DOHH2 (cell line): ENCODE data around the gene ADGRF3.
"Not testable (repeated sequence)": the region's sequence is repeated elsewhere in the genome, so short reads cannot be mapped to it uniquely, and the experiment has no call there.

Experiments used
- H3F3A ChIP-seq: fragments of 200-600 bp; sonication (generic), shearing (Covaris generic); 2 replicates; pipeline ENCODE4 v1.6.0; 2016; ENCODE audit warnings: antibody characterized with exemption, mild to moderate bottlenecking; ENCODE audit not compliant: control insufficient read depth, insufficient read depth
- H3K27ac ChIP-seq: fragments of 200-600 bp; sonication (generic); 2 replicates; pipeline ENCODE4 v1.5.1; 2014; ENCODE audit warnings: low read depth, mild to moderate bottlenecking, low read length, moderate library complexity
- H3K27me3 ChIP-seq: fragments of 200-600 bp; sonication (generic); 2 replicates; pipeline ENCODE4 v1.6.1; 2014; ENCODE audit warnings: mild to moderate bottlenecking, low read length, mixed read lengths; ENCODE audit not compliant: control insufficient read depth
- H3K36me3 ChIP-seq: fragments of 200-600 bp; sonication (generic); 2 replicates; pipeline ENCODE4 v1.6.1; 2014; ENCODE audit warnings: mild to moderate bottlenecking, low read length, moderate library complexity, mixed read lengths; ENCODE audit not compliant: control insufficient read depth
- H3K4me1 ChIP-seq: fragments of 200-600 bp; sonication (generic); 2 replicates; pipeline ENCODE4 v1.6.1; 2014; ENCODE audit warnings: mild to moderate bottlenecking, low read length, mixed read lengths; ENCODE audit not compliant: control insufficient read depth
- H3K4me2 ChIP-seq: fragments of 200-600 bp; sonication (generic); 2 replicates; pipeline ENCODE4 v1.6.0; 2014; ENCODE audit warnings: mild to moderate bottlenecking, low read length, moderate library complexity
- H3K4me3 ChIP-seq: fragments of 200-600 bp; sonication (generic); 2 replicates; pipeline ENCODE4 v1.5.1; 2014; ENCODE audit warnings: mild to moderate bottlenecking, low read length, mixed read lengths
- H3K79me2 ChIP-seq: fragments of 200-600 bp; sonication (generic); 2 replicates; pipeline ENCODE4 v1.6.1; 2014; ENCODE audit warnings: mild to moderate bottlenecking, low read length, mixed read lengths; ENCODE audit not compliant: control insufficient read depth
- H3K9me2 ChIP-seq: fragments of 200-600 bp; sonication (generic); replicated peaks from 2 replicates; pipeline ENCODE4 v1.6.1; 2014; ENCODE audit warnings: mild to moderate bottlenecking, low read length, mixed read lengths; ENCODE audit not compliant: control insufficient read depth
- H3K9me3 ChIP-seq: fragments of 200-600 bp; sonication (generic); 2 replicates; pipeline ENCODE4 v1.6.1; 2014; ENCODE audit warnings: antibody characterized with exemption, low read length, mixed read lengths; ENCODE audit not compliant: control insufficient read depth, insufficient read depth
- H4K20me1 ChIP-seq: fragments of 200-600 bp; sonication (generic); 2 replicates; pipeline ENCODE4 v1.6.0; 2014; ENCODE audit warnings: low read depth, mild to moderate bottlenecking, antibody characterized with exemption, low read length, moderate library complexity; ENCODE audit not compliant: control insufficient read depth, insufficient read depth
- EZH2phosphoT487 ChIP-seq: fragments of 200-600 bp; sonication (generic); IDR thresholded peaks from 2 replicates; pipeline ENCODE4 v1.6.1; 2017; ENCODE audit warnings: borderline replicate concordance, mild to moderate bottlenecking, antibody characterized with exemption, low read length, moderate library complexity, mixed read lengths
- TF ChIP-seq, protein P1 (sequence below): fragments of 200-600 bp; sonication (generic); IDR thresholded peaks from one replicate; pipeline ENCODE4 v1.5.1; 2014; ENCODE audit warnings: antibody characterized with exemption, mild to moderate bottlenecking, low read depth, low read length; ENCODE audit not compliant: poor library complexity, severe bottlenecking

Gene ADGRF3

DNA sequence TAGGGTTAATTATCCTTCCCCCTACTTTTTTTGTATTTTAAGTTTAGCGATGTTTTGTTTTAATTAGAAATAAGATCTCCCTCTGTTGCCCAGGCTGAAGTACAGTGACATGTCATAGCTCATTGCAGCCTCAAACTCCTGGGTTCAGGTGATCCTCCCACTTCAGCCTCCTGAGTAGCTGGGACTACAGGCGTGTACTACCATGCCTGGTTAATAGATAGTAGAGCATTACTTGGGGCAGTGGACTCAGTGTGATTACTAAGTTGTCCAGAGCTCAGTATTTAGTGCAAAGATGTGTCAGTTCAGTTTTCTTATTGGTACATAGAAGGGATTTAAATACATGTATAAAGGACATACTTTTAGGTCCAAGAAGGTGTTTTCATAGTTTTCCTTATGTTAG, 9.5 kb upstream of the ADGRF3 start:
- no peaks in the 10 kb centered on the region for H3K9me2 ChIP-seq
- no peak overlapping the region for H3K4me2 ChIP-seq
- peaks cover 46% of the 10 kb centered on the region for H4K20me1 ChIP-seq
- H3F3A ChIP-seq: no peaks in the 10 kb centered on the region; the same call in 1 of the 2 replicates
- H3K36me3 ChIP-seq: peaks cover 58% of the 10 kb centered on the region
- H3K4me3 ChIP-seq: no peak overlapping the region
- no peaks in the 10 kb centered on the region for H3K27me3 ChIP-seq
- H3K9me3 ChIP-seq: no peaks in the 10 kb centered on the region
- TF ChIP-seq, protein P1, sequence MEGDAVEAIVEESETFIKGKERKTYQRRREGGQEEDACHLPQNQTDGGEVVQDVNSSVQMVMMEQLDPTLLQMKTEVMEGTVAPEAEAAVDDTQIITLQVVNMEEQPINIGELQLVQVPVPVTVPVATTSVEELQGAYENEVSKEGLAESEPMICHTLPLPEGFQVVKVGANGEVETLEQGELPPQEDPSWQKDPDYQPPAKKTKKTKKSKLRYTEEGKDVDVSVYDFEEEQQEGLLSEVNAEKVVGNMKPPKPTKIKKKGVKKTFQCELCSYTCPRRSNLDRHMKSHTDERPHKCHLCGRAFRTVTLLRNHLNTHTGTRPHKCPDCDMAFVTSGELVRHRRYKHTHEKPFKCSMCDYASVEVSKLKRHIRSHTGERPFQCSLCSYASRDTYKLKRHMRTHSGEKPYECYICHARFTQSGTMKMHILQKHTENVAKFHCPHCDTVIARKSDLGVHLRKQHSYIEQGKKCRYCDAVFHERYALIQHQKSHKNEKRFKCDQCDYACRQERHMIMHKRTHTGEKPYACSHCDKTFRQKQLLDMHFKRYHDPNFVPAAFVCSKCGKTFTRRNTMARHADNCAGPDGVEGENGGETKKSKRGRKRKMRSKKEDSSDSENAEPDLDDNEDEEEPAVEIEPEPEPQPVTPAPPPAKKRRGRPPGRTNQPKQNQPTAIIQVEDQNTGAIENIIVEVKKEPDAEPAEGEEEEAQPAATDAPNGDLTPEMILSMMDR: no peak
- TF ChIP-seq EZH2phosphoT487: no peak
- peaks cover 100% of the 10 kb centered on the region for H3K79me2 ChIP-seq
- H3K4me1 ChIP-seq: no peaks in the 10 kb centered on the region
- H3K27ac ChIP-seq: no peak overlapping the region

DNA sequence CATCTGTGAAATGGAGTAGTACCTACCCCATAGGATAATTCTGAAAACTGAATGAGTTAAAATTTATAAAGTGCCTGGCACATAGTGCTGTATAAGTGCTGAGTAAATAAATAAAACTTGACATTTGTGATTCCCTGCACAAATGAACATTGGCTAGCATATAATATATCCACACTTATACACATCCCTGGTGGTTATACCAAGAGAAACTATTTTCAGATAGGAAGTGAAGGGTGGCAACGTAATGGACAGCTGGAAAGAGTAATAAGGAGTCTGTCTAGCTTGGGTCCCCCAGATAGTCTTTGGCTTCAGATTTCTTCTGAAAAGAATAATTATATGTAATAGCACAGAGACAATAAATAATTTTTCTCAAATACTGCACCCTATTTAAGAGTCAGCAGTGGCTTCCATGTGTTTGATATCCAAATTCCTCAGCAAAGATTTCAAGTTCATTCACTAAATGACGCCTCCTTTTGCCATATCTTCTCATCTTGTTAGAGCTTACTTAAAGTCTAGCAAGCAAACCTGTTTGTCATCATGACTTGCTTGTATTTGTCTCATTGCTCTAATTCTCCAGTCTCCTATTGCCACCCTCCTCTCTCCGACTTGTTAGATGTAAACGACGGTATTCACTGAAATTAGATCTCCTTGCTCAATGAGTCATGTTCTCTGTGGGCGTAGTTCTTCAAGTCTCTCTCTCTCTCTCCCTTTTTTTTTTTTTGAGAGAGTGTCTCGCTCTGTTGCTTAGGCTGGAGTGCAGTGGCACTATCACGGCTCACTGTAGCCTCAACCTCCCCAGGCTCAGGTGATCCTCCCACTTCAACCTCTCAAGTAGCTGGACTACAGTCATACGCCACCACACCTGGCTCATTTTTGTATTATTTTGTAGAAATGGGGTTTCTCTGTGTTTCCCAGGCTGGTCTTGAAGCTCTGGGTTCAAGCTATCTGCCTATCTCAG, 8.7 kb upstream of the ADGRF3 start:
- Histone ChIP-seq H3K79me2 (peaks cover 100% of the 10 kb centered on the region), H3K4me1 (peaks cover 2% of the 10 kb centered on the region), H3K36me3 (peaks cover 57% of the 10 kb centered on the region), H3K27me3 (no peaks in the 10 kb centered on the region), H3F3A (no peaks in the 10 kb centered on the region; the same call in 1 of the 2 replicates), H3K9me2 (no peaks in the 10 kb centered on the region), H3K9me3 (no peaks in the 10 kb centered on the region), H3K4me3 (no peak overlapping the region), H4K20me1 (peaks cover 46% of the 10 kb centered on the region), H3K27ac (no peak overlapping the region), H3K4me2 (no peak overlapping the region)
- no peak for TF ChIP-seq EZH2phosphoT487
- TF ChIP-seq, protein P1: no peak

DNA sequence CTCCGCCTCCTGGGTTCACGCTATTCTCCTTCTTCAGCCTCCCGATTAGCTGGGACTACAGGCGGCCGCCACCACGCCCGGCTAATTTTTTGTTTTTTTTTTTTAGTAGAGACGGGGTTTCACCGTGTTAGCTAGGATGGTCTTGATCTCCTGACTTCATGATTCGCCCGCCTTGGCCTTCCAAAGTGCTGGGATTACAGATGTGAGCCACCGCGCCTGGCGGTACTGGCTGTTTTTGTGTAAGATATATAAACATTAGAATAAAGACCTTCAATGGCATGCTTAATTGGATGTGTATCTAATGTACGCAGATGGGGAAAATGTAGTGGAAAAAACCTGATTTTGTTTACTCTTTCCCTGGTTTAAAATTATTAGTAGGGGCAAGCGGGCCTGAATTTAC, 7.9 kb upstream of the ADGRF3 start:
- H4K20me1 ChIP-seq: peaks cover 40% of the 10 kb centered on the region

DNA sequence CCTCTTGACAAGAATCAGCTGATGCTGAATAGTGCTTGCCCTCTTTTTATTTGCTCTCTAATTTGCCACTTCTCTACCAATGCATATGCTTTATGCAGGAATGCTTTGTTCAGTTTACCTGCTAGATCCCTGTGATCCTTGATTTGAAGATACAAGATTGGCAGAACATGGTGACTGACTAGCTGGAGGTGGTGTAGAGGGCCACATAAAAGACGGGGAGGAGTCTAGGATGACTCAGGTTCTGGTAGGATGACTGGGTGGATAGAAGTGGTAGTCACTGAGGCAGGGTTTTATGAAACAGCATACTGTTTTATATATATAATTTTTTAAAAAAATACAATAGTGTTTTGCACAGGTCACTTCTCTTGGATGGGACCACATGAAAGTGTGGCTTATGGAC, 6.3 kb upstream of the ADGRF3 start:
- H3K36me3 ChIP-seq: peaks cover 52% of the 10 kb centered on the region

More for the DNA sequence above, 7.9 kb upstream of the ADGRF3 start:
- not testable (repeated sequence) for H3K4me2 ChIP-seq, H3K27ac ChIP-seq, H3K4me3 ChIP-seq, H3K27me3 ChIP-seq, H3F3A ChIP-seq, H3K9me3 ChIP-seq, H3K9me2 ChIP-seq
- Histone ChIP-seq H3K79me2 (peaks cover 100% of the 10 kb centered on the region), H3K36me3 (peaks cover 52% of the 10 kb centered on the region), H3K4me1 (peaks cover 11% of the 10 kb centered on the region)

More for the DNA sequence above, 6.3 kb upstream of the ADGRF3 start:
- TF ChIP-seq, protein P1: no peak
- no peak for TF ChIP-seq EZH2phosphoT487
- Histone ChIP-seq H3F3A (no peaks in the 10 kb centered on the region; the same call in 1 of the 2 replicates), H3K4me2 (no peak overlapping the region), H3K9me2 (no peaks in the 10 kb centered on the region), H4K20me1 (peaks cover 35% of the 10 kb centered on the region), H3K27ac (no peak overlapping the region), H3K4me3 (no peak overlapping the region), H3K27me3 (no peaks in the 10 kb centered on the region), H3K79me2 (peaks cover 100% of the 10 kb centered on the region), H3K4me1 (peaks cover 20% of the 10 kb centered on the region), H3K9me3 (no peaks in the 10 kb centered on the region)
